Body of pancreas (tissue), 4 donors: ENCODE data around the gene TENT5C.

Experiments used
- CTCF ChIP-seq, 7 experiments: fragments of 450-650 bp in 4 of 7; fragments of 200-600 bp in 3 of 7; sonication (generic) in 3 of 7; IDR thresholded peaks; one replicate each; pipeline ENCODE4 v1.5.1; 2016 to 2019; ENCODE audit warnings: antibody characterized with exemption in 7 of 7
- POLR2A ChIP-seq, 3 donors: fragments of 450-650 bp; IDR thresholded peaks; one replicate each; pipeline ENCODE4 v1.6.1; 2016; ENCODE audit warnings: antibody characterized with exemption in 3 of 3, mild to moderate bottlenecking in 2 of 3

- TF ChIP-seq CTCF (IDR thresholded peaks at IDR 0.05) (no peak), POLR2A (IDR thresholded peaks at IDR 0.05) (no peak)
These were observed 29.6 kb upstream of the TENT5C start for GRCh38 chr1:117576236-117576635.
